ENCODE results near the gene GSTO2. TPM values are rescaled to one million over a fixed set of nuclear protein-coding genes. Genes with fewer than 3 reads are reported as not detected.

Gene GSTO2
- total and polyA plus RNA-seq, 10 of the 15 experiments (the other 5 are each of a cell fraction or from before 2014, with no cell fraction given) = 0.16 to 0.86 (median 0.46) TPM

DNA sequence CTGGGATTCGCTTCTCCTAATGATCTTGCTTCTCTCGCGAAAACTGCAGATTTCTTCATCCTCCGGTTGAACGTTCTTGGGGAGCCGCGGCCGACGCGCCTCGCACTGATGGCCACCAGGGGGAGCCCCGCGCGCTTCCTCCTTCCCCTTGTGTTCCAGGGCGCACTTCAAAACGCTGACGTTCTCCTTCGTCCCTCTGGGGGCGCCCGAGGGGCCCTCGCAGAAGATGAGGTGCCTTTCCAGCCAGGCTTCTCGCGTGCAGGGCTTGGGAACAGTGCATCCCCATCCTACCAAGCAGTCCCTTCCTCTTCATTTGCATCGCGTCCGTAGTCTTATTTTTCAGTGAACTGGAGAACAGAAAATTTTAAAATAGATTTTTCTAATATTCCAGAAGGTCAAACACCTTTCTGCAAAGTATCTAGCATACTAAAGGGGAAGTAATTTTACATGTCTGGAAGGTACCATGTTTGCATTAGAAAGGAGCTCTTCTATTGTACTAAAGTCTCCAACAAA lies 22.5 kb downstream of the GSTO2 start (continued):
- TF ChIP-seq CUX1 (IDR thresholded peaks at IDR 0.05; ENCODE audit: insufficient replicate concordance, low read depth, low read length) (no peak), BCLAF1 (IDR thresholded peaks at IDR 0.05) (no peak), BHLHE40 (IDR thresholded peaks at IDR 0.05; ENCODE audit: borderline replicate concordance in 1 of 2, low read depth in 2 of 2, low read length in 1 of 2) (peak; percentile 45 to 50; a peak in 3 of 4 replicates), FOXK2 (IDR thresholded peaks at IDR 0.05) (no peak), JUNB (IDR thresholded peaks at IDR 0.05) (no peak), CBFB (IDR thresholded peaks at IDR 0.05; ENCODE audit: low read depth) (no peak), RELA (IDR thresholded peaks at IDR 0.05; ENCODE audit: borderline replicate concordance, partially characterized antibody) (peak; percentile 65), POU2F2 (IDR thresholded peaks at IDR 0.05; ENCODE audit: borderline replicate concordance, low read depth, low read length) (0 out of 3 replicates have a peak, but pooled peaks have one; percentile 29), TCF7 (IDR thresholded peaks at IDR 0.05; ENCODE audit: borderline replicate concordance) (no peak), SIN3A (IDR thresholded peaks at IDR 0.05; ENCODE audit: low read depth, low read length) (no peak)
- TF ChIP-seq, protein P1, sequence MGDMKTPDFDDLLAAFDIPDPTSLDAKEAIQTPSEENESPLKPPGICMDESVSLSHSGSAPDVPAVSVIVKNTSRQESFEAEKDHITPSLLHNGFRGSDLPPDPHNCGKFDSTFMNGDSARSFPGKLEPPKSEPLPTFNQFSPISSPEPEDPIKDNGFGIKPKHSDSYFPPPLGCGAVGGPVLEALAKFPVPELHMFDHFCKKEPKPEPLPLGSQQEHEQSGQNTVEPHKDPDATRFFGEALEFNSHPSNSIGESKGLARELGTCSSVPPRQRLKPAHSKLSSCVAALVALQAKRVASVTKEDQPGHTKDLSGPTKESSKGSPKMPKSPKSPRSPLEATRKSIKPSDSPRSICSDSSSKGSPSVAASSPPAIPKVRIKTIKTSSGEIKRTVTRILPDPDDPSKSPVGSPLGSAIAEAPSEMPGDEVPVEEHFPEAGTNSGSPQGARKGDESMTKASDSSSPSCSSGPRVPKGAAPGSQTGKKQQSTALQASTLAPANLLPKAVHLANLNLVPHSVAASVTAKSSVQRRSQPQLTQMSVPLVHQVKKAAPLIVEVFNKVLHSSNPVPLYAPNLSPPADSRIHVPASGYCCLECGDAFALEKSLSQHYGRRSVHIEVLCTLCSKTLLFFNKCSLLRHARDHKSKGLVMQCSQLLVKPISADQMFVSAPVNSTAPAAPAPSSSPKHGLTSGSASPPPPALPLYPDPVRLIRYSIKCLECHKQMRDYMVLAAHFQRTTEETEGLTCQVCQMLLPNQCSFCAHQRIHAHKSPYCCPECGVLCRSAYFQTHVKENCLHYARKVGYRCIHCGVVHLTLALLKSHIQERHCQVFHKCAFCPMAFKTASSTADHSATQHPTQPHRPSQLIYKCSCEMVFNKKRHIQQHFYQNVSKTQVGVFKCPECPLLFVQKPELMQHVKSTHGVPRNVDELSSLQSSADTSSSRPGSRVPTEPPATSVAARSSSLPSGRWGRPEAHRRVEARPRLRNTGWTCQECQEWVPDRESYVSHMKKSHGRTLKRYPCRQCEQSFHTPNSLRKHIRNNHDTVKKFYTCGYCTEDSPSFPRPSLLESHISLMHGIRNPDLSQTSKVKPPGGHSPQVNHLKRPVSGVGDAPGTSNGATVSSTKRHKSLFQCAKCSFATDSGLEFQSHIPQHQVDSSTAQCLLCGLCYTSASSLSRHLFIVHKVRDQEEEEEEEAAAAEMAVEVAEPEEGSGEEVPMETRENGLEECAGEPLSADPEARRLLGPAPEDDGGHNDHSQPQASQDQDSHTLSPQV (IDR thresholded peaks at IDR 0.05) = no peak
- TF ChIP-seq, protein P2, sequence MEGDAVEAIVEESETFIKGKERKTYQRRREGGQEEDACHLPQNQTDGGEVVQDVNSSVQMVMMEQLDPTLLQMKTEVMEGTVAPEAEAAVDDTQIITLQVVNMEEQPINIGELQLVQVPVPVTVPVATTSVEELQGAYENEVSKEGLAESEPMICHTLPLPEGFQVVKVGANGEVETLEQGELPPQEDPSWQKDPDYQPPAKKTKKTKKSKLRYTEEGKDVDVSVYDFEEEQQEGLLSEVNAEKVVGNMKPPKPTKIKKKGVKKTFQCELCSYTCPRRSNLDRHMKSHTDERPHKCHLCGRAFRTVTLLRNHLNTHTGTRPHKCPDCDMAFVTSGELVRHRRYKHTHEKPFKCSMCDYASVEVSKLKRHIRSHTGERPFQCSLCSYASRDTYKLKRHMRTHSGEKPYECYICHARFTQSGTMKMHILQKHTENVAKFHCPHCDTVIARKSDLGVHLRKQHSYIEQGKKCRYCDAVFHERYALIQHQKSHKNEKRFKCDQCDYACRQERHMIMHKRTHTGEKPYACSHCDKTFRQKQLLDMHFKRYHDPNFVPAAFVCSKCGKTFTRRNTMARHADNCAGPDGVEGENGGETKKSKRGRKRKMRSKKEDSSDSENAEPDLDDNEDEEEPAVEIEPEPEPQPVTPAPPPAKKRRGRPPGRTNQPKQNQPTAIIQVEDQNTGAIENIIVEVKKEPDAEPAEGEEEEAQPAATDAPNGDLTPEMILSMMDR (IDR thresholded peaks at IDR 0.05 in 2 of 3, conservative IDR thresholded peaks at IDR 0.05 in 1 of 3; ENCODE audit: control insufficient read depth in 2 of 3, extremely low read depth in 1 of 3, insufficient read depth in 1 of 3, low read depth in 3 of 3, low read length in 3 of 3) = peak; percentile 100; a peak in 5 of 6 replicates
- TF ChIP-seq, protein P3, sequence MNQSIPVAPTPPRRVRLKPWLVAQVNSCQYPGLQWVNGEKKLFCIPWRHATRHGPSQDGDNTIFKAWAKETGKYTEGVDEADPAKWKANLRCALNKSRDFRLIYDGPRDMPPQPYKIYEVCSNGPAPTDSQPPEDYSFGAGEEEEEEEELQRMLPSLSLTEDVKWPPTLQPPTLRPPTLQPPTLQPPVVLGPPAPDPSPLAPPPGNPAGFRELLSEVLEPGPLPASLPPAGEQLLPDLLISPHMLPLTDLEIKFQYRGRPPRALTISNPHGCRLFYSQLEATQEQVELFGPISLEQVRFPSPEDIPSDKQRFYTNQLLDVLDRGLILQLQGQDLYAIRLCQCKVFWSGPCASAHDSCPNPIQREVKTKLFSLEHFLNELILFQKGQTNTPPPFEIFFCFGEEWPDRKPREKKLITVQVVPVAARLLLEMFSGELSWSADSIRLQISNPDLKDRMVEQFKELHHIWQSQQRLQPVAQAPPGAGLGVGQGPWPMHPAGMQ (IDR thresholded peaks at IDR 0.05; ENCODE audit: borderline replicate concordance) = no peak

Measured in GM12878 (cell line).